Stromal cell of bone marrow (primary cell): ENCODE results near the gene SNX13.
"Not testable (repeated sequence)": the region's sequence is repeated elsewhere in the genome, so short reads cannot be mapped to it uniquely, and the experiment has no call there.

ENCODE experiments used
- DNase-seq: peaks from one replicate; pipeline ENCODE4 v3.0.0-alpha.2; 2012; ENCODE audit warnings: low read depth

The SNX13 gene

DNA sequence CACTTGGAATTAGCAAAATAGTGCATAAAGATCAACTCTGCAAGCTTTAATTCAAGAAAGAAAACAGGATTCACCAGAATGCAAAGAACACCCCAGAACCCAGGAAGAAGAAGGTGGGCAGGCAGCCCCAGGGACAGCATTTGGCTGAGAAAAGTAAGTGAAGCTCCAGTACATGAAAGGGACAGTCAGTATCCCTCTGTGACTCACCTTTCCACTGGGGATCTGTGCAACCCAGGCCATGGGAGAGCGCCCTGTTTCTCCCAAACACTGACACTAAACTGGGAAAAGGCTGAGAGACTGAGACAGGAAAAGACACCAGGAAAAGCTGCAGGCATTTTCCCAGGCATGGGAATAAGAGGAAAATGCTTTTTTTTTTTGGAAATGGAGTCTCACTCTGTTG is 28.2 kb downstream of the SNX13 start:
- DNase-seq: no peak

DNA sequence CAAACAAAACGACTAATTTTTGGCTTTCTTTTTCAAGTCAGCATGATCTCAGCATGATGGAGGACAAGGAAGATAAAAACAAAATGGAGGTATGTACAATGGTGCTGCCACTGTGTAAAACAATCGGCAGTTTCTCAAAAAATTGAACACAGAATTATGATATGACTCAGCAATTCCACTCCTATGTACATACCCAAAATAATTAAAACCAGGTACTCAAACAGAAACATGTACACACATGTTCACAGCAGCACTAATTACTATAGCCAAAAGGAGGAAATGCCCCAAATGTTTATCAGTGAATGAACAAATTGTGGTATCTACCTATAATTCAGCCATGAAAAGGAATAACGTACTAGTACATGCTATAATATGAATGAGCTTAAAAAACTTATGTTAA is 29.9 kb downstream of the SNX13 start:
- no peak for DNase-seq

DNA sequence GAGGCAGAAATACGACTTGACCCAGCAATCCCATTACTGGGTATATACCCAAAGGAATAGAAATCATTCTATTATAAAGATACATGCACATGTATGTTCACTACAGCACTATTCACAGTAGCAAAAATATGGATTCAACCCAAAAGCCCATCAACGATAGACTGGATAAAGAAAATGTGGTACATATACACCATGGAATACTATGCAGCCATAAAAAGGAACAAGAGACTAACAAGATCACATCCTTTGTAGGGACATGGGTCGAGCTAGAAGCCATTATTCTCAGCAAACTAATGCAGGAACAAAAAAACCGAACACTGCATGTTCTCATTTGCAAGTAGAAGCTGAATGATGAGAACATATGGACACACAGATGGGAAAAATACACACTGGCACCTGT is 31.0 kb downstream of the SNX13 start:
- not testable (repeated sequence) for DNase-seq

DNA sequence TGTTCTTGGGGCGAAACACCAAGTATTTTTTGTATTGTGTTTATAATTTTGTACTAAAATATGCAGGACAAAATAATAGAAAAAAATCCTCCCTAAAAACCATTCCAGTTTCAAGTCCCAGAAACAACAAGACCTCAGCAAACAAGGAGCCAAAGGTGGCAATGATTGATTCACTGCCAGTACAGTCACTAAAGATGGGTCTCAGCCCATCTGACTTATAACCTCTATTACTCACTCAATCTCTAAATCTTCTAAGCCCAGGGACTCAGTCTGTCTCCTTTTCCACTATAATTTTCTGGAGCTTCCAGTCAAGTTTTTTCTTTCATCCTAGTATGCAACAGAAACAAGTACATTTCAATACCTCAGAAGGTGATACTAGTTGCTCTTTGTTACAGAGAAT is 33.3 kb downstream of the SNX13 start:
- DNase-seq: no peak

DNA sequence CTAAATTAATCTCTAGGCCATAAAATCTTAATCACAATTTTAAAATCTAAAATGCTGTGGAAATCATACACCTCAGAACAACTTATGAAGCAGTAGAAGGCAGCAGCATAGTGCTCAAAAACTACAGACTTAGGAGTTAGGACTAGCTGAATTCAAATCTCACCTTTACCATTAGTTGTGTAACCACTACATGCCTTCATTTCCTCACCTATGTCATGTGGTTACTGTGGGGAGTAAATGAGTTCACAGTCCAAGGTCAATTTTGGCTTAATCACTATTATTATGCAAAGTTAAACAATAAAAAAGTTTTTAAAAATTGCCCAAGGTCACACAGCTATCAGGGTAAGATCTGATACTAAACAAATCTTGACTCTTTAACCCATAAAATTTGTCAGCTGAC is 37.0 kb downstream of the SNX13 start:
- DNase-seq: no peak

DNA sequence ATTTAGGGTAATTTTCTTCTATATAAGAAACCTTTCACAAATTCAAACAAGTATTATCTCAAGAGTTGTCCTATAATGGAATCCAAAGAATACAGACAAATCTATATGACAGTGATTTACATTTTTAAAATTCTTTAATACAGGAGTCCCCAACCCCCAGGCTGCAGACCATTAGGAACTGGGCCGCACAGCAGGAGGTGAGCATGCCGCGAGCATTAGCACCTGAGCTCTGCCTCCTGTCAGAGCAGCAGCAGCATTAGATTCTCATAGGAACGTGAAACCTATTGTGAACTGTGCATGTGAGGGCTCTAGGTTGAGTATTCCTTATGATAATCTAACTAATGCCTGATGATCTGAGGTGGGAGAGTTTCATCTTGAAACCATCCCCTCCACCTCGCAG is 37.7 kb downstream of the SNX13 start:
- DNase-seq: no peak

DNA sequence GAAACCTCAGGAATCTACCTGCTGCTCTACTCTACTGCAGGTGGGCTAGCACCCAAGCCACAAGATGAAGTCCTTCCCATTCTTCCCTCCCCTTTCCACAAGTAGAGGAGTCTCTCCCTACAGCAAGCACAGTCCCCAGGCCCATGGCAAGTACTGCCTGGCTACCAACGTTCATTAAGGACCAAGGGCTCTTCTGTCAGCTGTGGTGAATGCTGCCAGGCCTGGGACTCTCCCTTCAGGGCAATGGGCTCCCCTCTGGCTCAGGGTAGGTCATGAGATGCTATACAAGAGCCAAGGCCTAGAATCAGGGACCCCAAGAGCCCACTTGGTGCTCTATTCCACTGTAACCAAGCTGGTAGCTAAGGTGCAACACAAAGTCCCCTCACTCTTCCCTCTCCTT is 39.8 kb downstream of the SNX13 start:
- DNase-seq: no peak

DNA sequence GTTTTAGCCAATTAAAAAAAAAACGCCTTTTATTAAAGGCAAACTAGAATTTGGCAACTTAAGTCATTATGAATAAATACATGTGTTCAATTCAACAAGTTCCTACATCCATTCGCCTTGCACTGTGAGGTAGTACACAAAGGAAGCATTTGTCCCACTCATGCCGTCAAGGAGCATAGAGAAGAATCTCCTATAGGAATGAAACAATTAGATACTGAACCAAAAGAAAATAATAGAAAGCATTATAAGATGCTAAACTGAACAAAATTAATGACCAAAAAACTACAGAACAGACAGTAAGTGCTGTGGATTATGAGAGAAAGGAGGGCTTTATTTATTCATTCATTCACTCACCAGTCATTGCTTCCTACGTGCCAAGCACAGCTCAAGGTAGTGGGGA is 42.2 kb downstream of the SNX13 start:
- no peak for DNase-seq

DNA sequence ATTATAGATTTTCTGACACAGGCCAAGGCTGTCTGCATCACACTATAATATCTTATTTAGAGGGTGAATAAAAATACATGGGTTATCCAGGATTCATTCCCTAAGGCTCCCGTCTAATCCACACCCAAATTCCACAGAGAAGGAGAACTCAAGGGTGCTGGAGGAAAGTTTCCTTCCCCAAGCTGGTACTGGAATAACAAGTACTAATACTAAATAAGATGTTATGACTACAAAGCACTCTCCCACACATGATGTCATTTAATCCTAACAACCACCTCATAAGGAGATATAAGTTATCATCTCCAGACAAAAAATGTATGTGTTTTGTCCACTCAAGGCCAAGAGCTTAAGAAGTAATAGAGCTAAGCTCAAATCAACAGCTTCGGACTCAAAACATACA is 53.0 kb downstream of the SNX13 start:
- DNase-seq: no peak

DNA sequence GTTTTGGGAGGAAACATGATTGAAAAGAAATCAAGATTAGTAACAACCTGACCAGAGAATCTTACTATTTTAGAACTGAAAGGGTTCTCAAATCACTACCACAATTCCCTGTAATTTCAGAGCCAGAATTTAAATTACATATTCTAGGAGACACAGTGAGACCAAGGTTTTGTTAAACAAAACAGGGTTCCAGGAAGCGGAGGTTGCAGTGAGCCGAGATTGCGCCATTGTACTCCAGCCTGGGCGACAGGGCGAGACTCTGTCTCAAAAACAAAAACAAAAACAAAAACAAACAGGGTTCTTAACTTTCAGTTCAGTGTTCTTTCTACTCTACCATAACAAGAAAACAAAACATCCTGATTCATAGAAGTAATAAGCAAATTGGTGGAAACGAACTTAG is 57.6 kb downstream of the SNX13 start:
- no peak for DNase-seq

DNA sequence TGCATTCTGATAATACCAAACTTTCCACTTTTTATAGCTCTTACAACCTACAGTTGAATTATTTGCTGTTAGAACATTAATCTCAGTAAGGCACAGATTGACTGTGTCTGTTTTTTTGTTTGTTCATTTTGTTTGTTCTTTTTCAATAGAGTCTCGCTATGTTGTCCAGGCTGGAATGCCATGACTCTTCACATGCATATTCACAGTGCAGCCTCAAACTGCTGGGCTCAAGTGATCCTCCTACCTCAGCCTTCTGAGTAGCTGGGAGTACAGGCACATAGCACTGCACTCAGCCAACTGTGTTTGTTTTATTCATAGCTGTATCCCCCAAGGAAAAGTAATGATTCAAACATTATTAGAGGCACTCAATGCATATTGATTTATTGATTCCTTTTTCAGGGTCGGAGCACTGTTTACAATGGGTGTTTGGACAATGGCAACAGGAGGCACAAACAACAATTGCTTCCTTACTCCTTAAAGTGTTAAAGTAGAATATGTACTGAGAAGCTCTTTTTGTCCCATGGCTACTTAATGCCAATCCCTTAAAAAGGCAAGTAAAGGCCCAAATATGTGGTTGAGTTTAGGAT is 61.1 kb downstream of the SNX13 start:
- no peak for DNase-seq

DNA sequence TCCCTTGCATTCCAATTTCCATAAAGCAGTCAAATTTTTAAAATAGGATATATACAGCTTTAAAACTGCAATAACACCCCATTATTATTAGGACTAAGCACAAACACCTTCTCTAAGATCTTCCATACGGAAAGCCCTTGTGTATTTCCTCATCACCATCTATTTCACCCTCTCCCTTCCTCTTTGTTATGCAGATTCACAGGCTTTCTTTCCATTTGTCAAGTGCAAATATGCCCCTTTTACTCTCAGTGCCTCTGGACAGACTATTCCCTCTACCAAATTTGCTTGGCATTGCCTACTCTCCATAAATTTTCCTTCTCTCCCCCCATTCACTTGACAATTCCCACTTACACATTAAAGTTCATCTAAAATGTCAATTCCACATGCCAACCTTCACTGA is 61.7 kb downstream of the SNX13 start:
- DNase-seq: no peak

DNA sequence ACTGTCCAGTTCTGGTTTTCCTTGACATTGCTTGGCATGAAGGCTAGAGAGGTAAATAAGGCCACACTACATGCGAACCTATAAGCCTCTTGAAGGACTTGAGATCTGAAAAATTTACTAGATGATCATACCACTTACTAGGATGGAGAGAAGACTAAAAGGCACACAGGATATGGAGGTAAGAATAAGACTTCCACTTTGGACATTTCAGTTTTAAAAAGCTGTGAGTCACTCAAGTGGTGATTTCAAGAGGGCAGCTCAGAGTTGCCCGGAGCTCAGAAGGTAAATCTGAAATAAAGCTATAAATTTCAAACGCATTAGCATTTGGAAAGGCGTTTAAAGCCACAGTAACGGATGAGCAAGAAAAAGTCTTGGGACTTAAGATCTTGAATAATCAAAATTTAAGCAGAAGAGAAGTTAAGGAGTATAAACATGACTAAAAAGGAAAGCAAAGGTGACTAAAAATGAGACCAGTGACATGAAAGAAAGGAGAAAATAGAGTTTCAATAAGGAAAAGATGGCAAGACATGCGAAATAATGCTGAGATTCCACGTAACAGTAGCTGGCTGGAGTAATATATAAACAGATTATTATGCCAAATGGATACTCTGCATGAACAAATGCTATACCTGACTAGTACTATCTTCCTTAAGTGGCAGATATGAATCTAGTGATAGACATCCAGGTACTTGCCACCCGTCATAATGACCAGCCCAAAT is 68.3 kb downstream of the SNX13 start:
- no peak for DNase-seq

DNA sequence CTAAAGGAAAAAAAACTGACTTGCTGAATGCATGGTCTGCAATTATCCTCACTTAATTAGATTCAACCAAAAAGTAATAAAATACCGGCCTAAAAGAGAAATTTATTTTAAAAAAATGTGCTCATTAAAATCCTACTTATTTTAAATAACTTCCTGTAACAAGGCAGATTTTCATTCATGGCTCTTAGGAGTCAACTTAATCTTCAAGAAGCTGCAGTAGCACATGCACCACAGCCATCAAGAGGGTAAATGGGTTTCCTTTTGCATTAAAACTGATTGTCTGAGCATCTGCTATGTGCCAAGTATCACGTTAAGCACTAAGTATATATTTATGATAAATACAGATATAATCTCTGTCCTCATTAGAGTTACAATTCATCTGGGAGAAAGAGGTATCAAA is 69.9 kb downstream of the SNX13 start:
- no peak for DNase-seq

DNA sequence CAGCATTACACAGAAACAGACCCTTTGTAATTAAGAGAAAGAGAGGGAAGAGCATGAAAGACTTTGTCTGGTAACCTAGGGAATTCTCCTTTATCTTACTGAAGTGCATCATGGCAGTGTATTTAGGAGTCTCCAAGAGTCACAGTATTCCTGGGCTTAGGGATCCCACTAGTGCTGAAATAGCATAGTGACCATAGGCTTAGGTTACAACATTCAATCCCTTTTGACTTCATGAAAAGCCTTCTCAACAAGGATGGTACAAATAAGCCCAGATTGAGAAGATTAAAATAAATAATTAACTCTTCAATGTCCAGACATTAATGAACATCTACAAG is 76.5 kb downstream of the SNX13 start:
- no peak for DNase-seq

DNA sequence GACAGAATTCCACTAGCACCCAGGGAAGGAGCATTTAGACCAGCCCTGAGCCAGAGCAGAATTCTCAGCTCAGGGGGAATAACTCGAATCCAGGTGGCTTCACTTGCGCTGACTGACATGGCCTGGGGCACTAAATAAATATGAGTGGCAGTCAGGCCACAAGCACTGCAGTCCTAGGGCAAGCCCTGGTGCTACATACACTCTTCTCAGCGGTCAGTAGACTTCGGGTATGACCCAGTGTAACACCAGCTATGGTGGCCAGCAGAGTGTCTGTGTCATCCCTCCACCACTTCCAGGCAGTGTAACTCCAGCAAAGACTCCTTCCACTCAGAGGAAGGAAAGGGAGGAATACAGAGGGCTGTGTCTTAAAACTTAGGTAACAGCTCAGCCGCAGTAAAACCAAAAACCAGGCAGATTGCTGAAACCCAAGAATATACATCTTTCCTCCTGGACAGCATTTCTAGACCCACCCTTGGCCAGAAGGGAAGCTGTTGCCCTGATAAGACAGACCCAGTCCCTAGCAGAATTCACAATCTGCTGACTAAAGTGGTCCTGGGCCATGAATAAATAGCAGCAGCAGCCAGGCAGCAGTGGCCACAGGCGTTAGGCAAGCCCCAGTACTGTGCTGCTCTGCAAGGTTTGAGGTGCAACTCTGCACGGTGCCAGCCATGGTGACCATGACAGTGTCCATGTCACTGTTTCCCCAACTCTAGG is 77.0 kb downstream of the SNX13 start:
- DNase-seq: no peak

DNA sequence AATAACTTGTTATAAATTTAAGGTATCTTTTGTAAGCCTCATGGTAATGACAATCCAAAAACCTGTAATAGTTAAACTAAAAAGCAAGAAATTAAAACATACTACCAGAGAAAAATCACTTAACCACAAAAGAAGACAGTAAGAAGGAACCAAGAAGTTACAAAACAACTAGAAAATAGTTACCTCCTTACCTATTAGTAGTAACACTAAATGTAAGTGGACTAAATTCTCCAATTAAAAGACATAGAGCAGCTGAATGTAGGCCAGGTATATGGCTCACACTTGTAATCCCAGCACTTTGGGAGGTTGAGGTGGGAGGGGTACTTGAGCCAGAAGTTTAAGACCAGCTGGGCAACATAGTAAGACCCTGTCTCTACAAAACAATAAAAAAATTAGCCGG is 84.0 kb downstream of the SNX13 start:
- DNase-seq: no peak

DNA sequence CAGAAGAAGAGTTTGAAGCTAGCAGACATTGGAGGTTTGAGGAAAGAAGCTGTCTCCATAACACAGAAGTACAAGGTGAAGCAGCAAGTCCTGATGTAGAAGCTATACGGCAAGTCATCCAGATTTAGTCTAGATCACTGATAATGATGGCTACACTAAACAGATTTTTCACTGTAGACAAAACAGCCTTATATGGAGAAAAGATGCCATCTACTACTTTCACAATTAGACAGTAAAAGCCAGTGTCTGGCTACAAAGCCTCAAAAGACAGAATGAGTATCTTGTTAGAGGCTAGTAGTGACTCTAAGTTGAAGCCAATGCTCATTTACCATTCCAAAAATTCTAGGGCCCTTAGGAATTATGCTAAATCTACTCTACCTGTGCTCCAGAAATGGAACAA is 85.1 kb downstream of the SNX13 start:
- no peak for DNase-seq

DNA sequence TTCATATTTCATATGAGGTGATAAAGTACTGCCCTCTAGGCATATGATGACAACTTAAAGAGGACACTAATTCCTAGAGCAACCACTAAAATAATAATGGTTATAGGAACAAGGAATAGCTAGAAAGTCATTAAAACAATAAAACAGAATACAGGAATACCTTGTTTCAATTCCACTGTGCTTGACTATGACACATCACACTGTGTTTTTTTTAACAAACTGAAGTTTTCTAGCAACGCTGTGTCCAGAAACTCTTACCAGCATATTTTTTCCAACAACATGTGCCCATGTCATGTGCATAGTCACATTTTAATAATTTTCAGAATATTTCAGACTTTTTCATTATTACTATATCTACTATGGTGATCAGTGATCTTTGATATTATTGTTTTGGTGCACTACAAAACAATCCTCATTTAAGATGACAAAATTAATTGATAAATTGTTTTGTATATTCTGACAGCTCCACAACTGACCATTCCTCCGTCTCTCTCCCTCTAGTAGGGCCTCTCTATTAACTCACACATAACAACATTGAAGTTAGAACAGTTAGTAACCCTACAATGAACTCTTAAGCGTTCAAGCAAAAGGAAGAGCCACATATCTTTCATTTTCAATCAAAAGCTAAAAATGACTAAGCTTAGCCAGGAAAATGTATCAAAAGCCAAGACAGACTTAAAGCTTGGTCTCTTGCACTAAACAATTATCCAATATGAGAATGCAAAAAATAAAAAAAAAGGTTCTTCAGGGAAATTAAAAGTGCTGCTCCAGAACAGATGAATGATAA is 85.8 kb downstream of the SNX13 start:
- no peak for DNase-seq

DNA sequence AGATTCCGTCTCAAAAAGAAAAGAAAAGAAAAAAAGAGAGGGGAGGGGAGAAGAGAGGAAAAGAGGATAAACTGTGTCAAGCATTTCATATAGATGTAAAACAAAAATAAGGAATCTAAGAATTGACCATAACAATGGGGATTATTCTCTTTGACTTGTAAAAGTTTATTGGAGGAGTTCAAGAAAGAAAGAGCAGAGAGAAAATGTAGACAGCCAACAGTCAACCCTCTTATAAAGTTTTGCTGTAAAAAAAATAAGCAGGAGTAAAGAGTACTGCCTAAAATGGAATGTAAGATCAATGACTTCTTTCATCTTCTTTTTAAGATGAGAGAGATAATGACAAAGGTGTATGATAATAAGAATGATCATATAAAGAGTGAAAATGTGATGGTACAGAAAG is 87.9 kb downstream of the SNX13 start:
- no peak for DNase-seq

DNA sequence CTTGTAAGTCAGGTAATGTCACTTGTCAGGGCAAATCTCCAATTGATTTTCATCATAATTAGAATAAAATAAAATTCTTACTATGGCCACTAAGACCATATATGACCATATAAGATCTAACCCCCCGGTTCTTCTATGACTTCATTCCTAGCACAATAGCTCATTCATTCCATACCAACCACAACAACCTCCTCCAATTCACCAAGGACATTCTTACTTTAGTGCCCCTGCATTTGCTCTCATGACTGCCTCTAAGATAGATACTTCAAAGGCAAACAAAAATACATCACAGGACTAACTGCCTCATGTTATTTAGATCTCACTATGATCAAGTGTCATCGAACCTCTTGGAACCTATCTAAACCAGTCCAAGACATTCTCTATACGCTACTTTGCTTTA is 90.8 kb downstream of the SNX13 start:
- no peak for DNase-seq

DNA sequence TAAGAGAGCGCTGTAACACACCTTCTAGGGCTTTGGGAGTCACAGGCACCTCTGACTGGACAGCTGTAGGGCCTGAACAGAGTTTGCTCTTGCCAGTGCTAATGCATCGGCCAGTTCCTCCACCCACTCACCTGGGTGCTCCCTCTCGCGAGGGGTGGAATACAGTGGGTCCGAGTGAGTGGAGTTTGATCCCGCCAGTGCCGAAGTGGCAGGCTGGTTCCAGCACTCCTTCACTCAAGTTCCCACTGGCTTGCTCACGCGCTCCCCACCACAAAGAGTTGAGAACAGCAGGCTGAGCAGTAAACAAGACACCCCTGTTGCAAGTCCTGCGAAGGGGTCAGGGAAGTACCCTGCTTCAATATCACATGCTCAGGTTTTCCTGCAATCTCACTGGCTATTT is 91.8 kb downstream of the SNX13 start:
- DNase-seq: no peak

DNA sequence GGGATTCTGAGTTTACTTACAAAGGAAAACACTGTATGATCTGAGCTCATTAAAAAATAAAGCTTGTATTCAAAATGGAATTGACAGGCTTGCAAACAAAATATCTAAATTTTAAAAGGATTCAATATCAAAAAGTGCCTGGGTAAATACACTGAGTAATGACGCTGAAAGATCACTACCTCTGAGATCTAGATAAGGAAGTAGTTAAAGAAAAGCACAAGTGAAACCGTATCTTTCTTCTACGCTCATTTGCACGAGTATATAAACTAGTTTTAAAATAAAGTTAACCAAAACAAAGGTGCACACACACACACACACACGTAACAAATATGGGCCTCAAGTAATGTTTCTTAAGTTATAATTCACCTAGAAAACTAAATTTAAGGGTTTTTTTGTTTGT is 93.4 kb downstream of the SNX13 start:
- no peak for DNase-seq
